Measurements from ENCODE around the gene ZNRF2.

DNA sequence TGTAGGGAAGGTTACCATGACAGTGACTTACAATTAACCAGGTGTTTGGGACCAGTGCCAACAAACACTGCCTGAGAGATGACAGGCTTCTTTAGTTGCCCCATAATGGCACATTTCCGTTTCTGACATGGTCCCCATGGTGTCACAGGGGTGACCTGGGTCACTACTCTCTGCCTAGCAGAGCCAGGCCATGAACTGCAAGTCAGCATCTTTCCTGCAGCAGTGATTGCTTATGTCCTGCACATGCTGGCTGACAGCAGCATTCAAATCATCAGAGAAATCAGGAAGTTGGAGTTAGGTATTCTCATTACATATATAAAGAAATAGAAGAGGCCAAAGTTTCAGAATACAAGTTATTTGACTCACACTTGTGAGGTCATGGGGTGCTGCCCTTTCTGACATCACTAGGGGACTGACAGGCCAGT, 47.1 kb upstream of the ZNRF2 start:
- TF ChIP-seq, protein P1, sequence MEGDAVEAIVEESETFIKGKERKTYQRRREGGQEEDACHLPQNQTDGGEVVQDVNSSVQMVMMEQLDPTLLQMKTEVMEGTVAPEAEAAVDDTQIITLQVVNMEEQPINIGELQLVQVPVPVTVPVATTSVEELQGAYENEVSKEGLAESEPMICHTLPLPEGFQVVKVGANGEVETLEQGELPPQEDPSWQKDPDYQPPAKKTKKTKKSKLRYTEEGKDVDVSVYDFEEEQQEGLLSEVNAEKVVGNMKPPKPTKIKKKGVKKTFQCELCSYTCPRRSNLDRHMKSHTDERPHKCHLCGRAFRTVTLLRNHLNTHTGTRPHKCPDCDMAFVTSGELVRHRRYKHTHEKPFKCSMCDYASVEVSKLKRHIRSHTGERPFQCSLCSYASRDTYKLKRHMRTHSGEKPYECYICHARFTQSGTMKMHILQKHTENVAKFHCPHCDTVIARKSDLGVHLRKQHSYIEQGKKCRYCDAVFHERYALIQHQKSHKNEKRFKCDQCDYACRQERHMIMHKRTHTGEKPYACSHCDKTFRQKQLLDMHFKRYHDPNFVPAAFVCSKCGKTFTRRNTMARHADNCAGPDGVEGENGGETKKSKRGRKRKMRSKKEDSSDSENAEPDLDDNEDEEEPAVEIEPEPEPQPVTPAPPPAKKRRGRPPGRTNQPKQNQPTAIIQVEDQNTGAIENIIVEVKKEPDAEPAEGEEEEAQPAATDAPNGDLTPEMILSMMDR (IDR thresholded peaks at IDR 0.05), result no peak
- TF ChIP-seq ZFX (IDR thresholded peaks at IDR 0.05; ENCODE audit: borderline replicate concordance), result no peak
